HCT116 (cell line): ENCODE results near the gene RABGAP1. TPM values are rescaled to one million over a fixed set of nuclear protein-coding genes. Genes with fewer than 3 reads are reported as not detected.

ENCODE experiments used
- ATAC-seq: fragments of 200-7000 bp; cut with Tn5 transposase; 2 replicates; pipeline ENCODE4 v1.9.1; 2020; ENCODE audit warnings: mild to moderate bottlenecking, moderate library complexity
- BruUV-seq: library from RNA; stranded (reverse); fragments of 400-500 nt; replicated peaks from 2 replicates; lab custom pipeline; 2021; lab: Mats Ljungman, UMichigan
- CTCF ChIA-PET: fragments of 300-600 bp; sonication (Branson Sonifier 250); formaldehyde crosslinking; loops from one replicate; lab custom pipeline; 2021; ENCODE audit warnings: antibody characterized with exemption; lab: Charles Lee
- POLR2A ChIA-PET: fragments of 300-600, 350-600 bp; sonication (Branson Sonifier 250); formaldehyde crosslinking; loops from one replicate; lab custom pipeline; 2021; ENCODE audit warnings: antibody characterized with exemption; lab: Charles Lee
- RAD21 ChIA-PET, 2 experiments: fragments of 300-600 bp; sonication (Branson Sonifier 250); formaldehyde crosslinking; loops; one replicate each; lab custom pipeline; 2023; ENCODE audit warnings: low total read pairs in 2 of 2; ENCODE audit not compliant: uncharacterized antibody in 2 of 2, unreplicated experiment in 2 of 2, low non-redundant PET in 1 of 2; lab: Charles Lee
- DNase-seq: peaks from one replicate; pipeline ENCODE4 v3.0.0-alpha.2; 2010; ENCODE audit warnings: low read depth, low spot score
- H2AFZ ChIP-seq: fragments of 200-600 bp; shearing (Covaris generic), sonication (generic); 2 replicates; pipeline ENCODE4 v1.6.1; 2017; ENCODE audit warnings: low read depth, mixed run types, mixed read lengths, antibody characterized with exemption, low read length; ENCODE audit not compliant: poor library complexity, severe bottlenecking
- H3K27ac ChIP-seq: 2 replicates; pipeline ENCODE4 v1.5.1; 2012; ENCODE audit warnings: low read depth, low read length
- H3K27me3 ChIP-seq: fragments of 200-600 bp; sonication (generic); 2 replicates; pipeline ENCODE4 v1.6.1; 2016; ENCODE audit warnings: mixed run types, low read length, mixed read lengths; ENCODE audit not compliant: insufficient read depth
- H3K36me3 ChIP-seq, 2 experiments: fragments of 200-500 bp in 1 of 2; fragments of 200-600 bp in 1 of 2; sonication (Bioruptor generic) in 1 of 2; sonication (generic) in 1 of 2; 2 replicates each; pipeline versions ENCODE4 v1.5.1 to v1.6.1; 2014 to 2016; ENCODE audit warnings: low read length in 2 of 2, inconsistent platforms in 1 of 2, mixed read lengths in 1 of 2, mixed run types in 1 of 2; ENCODE audit not compliant: insufficient read depth in 2 of 2, control insufficient read depth in 1 of 2
- H3K4me1 ChIP-seq, 2 experiments: fragments of 200-600 bp in 1 of 2; sonication (generic) in 1 of 2; 2 replicates each; pipeline versions ENCODE4 v1.5.1 to v1.6.1; 2012 to 2017; ENCODE audit warnings: low read length in 2 of 2, inconsistent platforms in 1 of 2, mild to moderate bottlenecking in 1 of 2, mixed read lengths in 1 of 2, mixed run types in 1 of 2, moderate library complexity in 1 of 2; ENCODE audit not compliant: insufficient read depth in 2 of 2, control insufficient read depth in 1 of 2
- H3K4me2 ChIP-seq: fragments of 200-600 bp; sonication (generic); 2 replicates; pipeline ENCODE4 v1.6.1; 2017; ENCODE audit warnings: mixed run types, low read length, mixed read lengths
- H3K4me3 ChIP-seq, 2 experiments: fragments of 200-600 bp in 1 of 2; sonication (generic) in 1 of 2; replicated peaks in 1 of 2; 2 replicates each; pipeline ENCODE4 v1.5.1; 2011 to 2016; ENCODE audit warnings: low read length in 2 of 2, control low read depth in 1 of 2, low read depth in 1 of 2, mild to moderate bottlenecking in 1 of 2, mixed read lengths in 1 of 2, mixed run types in 1 of 2
- H3K79me2 ChIP-seq: fragments of 200-600 bp; sonication (generic); 2 replicates; pipeline ENCODE4 v1.6.1; 2017; ENCODE audit warnings: mild to moderate bottlenecking, mixed run types, low read length, moderate library complexity, mixed read lengths; ENCODE audit not compliant: insufficient read depth
- H3K9ac ChIP-seq: fragments of 200-600 bp; sonication (generic); 2 replicates; pipeline ENCODE4 v1.6.1; 2016; ENCODE audit warnings: low read length, mixed read lengths
- H3K9me2 ChIP-seq: fragments of 200-600 bp; sonication (generic), shearing (Covaris generic); 2 replicates; pipeline ENCODE4 v1.6.1; 2017; ENCODE audit warnings: mixed run types, mild to moderate bottlenecking, moderate library complexity; ENCODE audit not compliant: insufficient read depth
- H3K9me3 ChIP-seq, 2 experiments: fragments of 200-500 bp in 1 of 2; fragments of 200-600 bp in 1 of 2; sonication (Bioruptor generic) in 1 of 2; sonication (generic) in 1 of 2; 2 replicates each; pipeline ENCODE4 v1.6.1; 2014 to 2017; ENCODE audit warnings: low read length in 2 of 2, mixed read lengths in 2 of 2, inconsistent platforms in 1 of 2, low read depth in 1 of 2, mild to moderate bottlenecking in 1 of 2, mixed run types in 1 of 2, moderate library complexity in 1 of 2; ENCODE audit not compliant: control insufficient read depth in 1 of 2, insufficient read depth in 1 of 2
- H4K20me1 ChIP-seq: fragments of 200-600 bp; sonication (generic), shearing (Covaris generic); 2 replicates; pipeline ENCODE4 v1.6.1; 2017; ENCODE audit warnings: mixed run types, mild to moderate bottlenecking, moderate library complexity; ENCODE audit not compliant: insufficient read depth
- ATF3 ChIP-seq: IDR thresholded peaks from 2 replicates; pipeline ENCODE4 v1.6.1; 2012
- CBX3 ChIP-seq: IDR thresholded peaks from 2 replicates; pipeline ENCODE4 v1.6.1; 2012; ENCODE audit warnings: low read depth
- CEBPB ChIP-seq: IDR thresholded peaks from 2 replicates; pipeline ENCODE4 v1.6.1; 2012; ENCODE audit warnings: low read depth
- EZH2 ChIP-seq: fragments of 200-600 bp; sonication (generic); IDR thresholded peaks from 2 replicates; pipeline ENCODE4 v1.6.1; 2017; ENCODE audit warnings: antibody characterized with exemption, mixed run types
- EZH2phosphoT487 ChIP-seq: fragments of 200-600 bp; IDR thresholded peaks from 2 replicates; pipeline ENCODE4 v1.6.1; 2018; ENCODE audit warnings: antibody characterized with exemption, borderline replicate concordance
- POLR2AphosphoS5 ChIP-seq: IDR thresholded peaks from 2 replicates; pipeline ENCODE4 v1.6.1; 2011; ENCODE audit warnings: mild to moderate bottlenecking, low read depth, low read length, moderate library complexity
- SIN3A ChIP-seq: IDR thresholded peaks from 2 replicates; pipeline ENCODE4 v1.6.1; 2012; ENCODE audit warnings: low read depth
- YY1 ChIP-seq: IDR thresholded peaks from 2 replicates; pipeline ENCODE4 v1.6.1; 2011; ENCODE audit warnings: low read length, low read depth, moderate library complexity, mild to moderate bottlenecking; ENCODE audit not compliant: insufficient replicate concordance; ENCODE audit errors: extremely low read depth
- ZBTB33 ChIP-seq: IDR thresholded peaks from 2 replicates; pipeline ENCODE4 v1.6.1; 2011; ENCODE audit warnings: mild to moderate bottlenecking, low read length, moderate library complexity; ENCODE audit not compliant: insufficient replicate concordance; ENCODE audit errors: extremely low read depth
- ZNF274 ChIP-seq: fragments of 200-500 bp; sonication (Bioruptor generic); IDR thresholded peaks from 2 replicates; pipeline ENCODE4 v1.6.1; 2014; ENCODE audit warnings: mild to moderate bottlenecking, low read depth, low read length, inconsistent platforms
- intact Hi-C: fragments of 100-400 bp; cut with micrococcal nuclease; formaldehyde crosslinking; loops from 2 replicates; pipeline ENCODE4 v1.10.0; 2022
- total RNA-seq: library from RNA; stranded (reverse); gene quantifications from one replicate; pipeline ENCODE4 v1.2.1, GENCODE V29; 2021; ENCODE audit not compliant: unreplicated experiment

Gene RABGAP1
- total RNA-seq, 1 experiment from 2014 or later: 29.7 TPM

- no peak for TF ChIP-seq ZBTB33
- no peak for TF ChIP-seq ATF3
- no peak for TF ChIP-seq EZH2phosphoT487
- no peak for TF ChIP-seq ZNF274
- TF ChIP-seq CBX3: no peak
- TF ChIP-seq SIN3A: no peak
- TF ChIP-seq, all 23 proteins: peak for 0
Measured at GRCh38 chr9:123098096-123098459, 157.3 kb downstream of the RABGAP1 start (continued).

GRCh38 chr9:123099042-123099441, 158.2 kb downstream of the RABGAP1 start:
- ATAC-seq: no peak
- no peak for DNase-seq
- H3K4me1 ChIP-seq: no peaks in the 10 kb centered on the region
- H3K9ac ChIP-seq: no peak overlapping the region
- no TSS peak for BruUV-seq
- no peaks in the 10 kb centered on the region for H4K20me1 ChIP-seq
- no peaks in the 10 kb centered on the region for H3K27me3 ChIP-seq
- H3K9me3 ChIP-seq: no peaks in the 10 kb centered on the region
- H3K36me3 ChIP-seq: peaks cover 17 to 22% of the 10 kb centered on the region in 2 experiments
- H3K4me2 ChIP-seq: no peak overlapping the region
- TF ChIP-seq EZH2 (no peak), EZH2phosphoT487 (no peak), YY1 (no peak), CEBPB (no peak), POLR2AphosphoS5 (no peak)
- no peaks in the 10 kb centered on the region for H3K79me2 ChIP-seq
- no peak overlapping the region for H3K4me3 ChIP-seq
- intact Hi-C loops: no loop called here
- no peak overlapping the region for H2AFZ ChIP-seq
- ChIA-PET POLR2A (no interaction called here), CTCF (no interaction called here), RAD21 (no interaction called here)
- no peak overlapping the region for H3K27ac ChIP-seq
- no peaks in the 10 kb centered on the region for H3K9me2 ChIP-seq
